Neutrophil (primary cell): ENCODE results near the gene LRRC23.
"Not testable (repeated sequence)": the region's sequence is repeated elsewhere in the genome, so short reads cannot be mapped to it uniquely, and the experiment has no call there.

Source experiments
- H3K27ac ChIP-seq: fragments of 200-600 bp; sonication (generic); 2 replicates; pipeline ENCODE4 v1.5.1; 2016; ENCODE audit warnings: mild to moderate bottlenecking, moderate library complexity
- H3K27me3 ChIP-seq: fragments of 200-600 bp; sonication (generic); 2 replicates; pipeline ENCODE4 v1.6.0; 2016; ENCODE audit warnings: mild to moderate bottlenecking
- H3K36me3 ChIP-seq: fragments of 200-600 bp; sonication (generic); 2 replicates; pipeline ENCODE4 v1.5.1; 2017
- H3K4me1 ChIP-seq, 2 experiments: fragments of 200-600 bp in 1 of 2; sonication (generic) in 1 of 2; 1 replicate in 1 of 2; 2 replicates in 1 of 2; pipeline versions ENCODE4 v1.5.1 to v1.6.1; 2013 to 2016; ENCODE audit warnings: low read depth in 1 of 2, low read length in 1 of 2, mild to moderate bottlenecking in 1 of 2, moderate library complexity in 1 of 2; ENCODE audit not compliant: control insufficient read depth in 1 of 2, insufficient read depth in 1 of 2
- H3K4me3 ChIP-seq, 2 experiments: fragments of 200-600 bp in 1 of 2; sonication (generic) in 1 of 2; 1 replicate in 1 of 2; 2 replicates in 1 of 2; pipeline ENCODE4 v1.5.1; 2013 to 2016; ENCODE audit warnings: low read depth in 1 of 2, low read length in 1 of 2, mild to moderate bottlenecking in 1 of 2, moderate library complexity in 1 of 2
- H3K9me3 ChIP-seq: fragments of 200-600 bp; sonication (generic); 2 replicates; pipeline ENCODE4 v1.5.1; 2016
- CTCF ChIP-seq: fragments of 200-600 bp; sonication (generic); IDR thresholded peaks from 2 replicates; pipeline ENCODE4 v1.5.1; 2016; ENCODE audit warnings: antibody characterized with exemption

Gene LRRC23

GRCh38 chr12:6890789-6891645, 13.6 kb upstream of the LRRC23 start:
- Histone ChIP-seq H3K36me3 (no peaks in the 10 kb centered on the region), H3K27me3 (no peaks in the 10 kb centered on the region), H3K27ac (peak overlapping the region; percentile 85), H3K9me3 (no peaks in the 10 kb centered on the region), H3K4me3 (peak overlapping the region; percentile 59 to 71), H3K4me1 (peaks cover 52 to 55% of the 10 kb centered on the region in 2 experiments)
- TF ChIP-seq CTCF = peak; percentile 97

- H3K4me3 ChIP-seq = peak overlapping the region; percentile 59 to 71
Measured at GRCh38 chr12:6891646-6892001, 13.0 kb upstream of the LRRC23 start.

GRCh38 chr12:6892683-6893082, 11.9 kb upstream of the LRRC23 start:
- not testable (repeated sequence) for H3K27ac ChIP-seq, H3K27me3 ChIP-seq, H3K9me3 ChIP-seq, H3K4me3 ChIP-seq, H3K36me3 ChIP-seq
- H3K4me1 ChIP-seq = peaks cover 42 to 43% of the 10 kb centered on the region in 2 experiments

More at GRCh38 chr12:6891646-6892001, 13.0 kb upstream of the LRRC23 start:
- peaks cover 48 to 53% of the 10 kb centered on the region in 2 experiments for H3K4me1 ChIP-seq
- TF ChIP-seq CTCF = no peak
- no peaks in the 10 kb centered on the region for H3K27me3 ChIP-seq
- no peaks in the 10 kb centered on the region for H3K36me3 ChIP-seq
- H3K27ac ChIP-seq = peak overlapping the region; percentile 85
- H3K9me3 ChIP-seq = no peaks in the 10 kb centered on the region

GRCh38 chr12:6894321-6894720, 10.3 kb upstream of the LRRC23 start:
- TF ChIP-seq CTCF = no peak
- no peak overlapping the region for H3K4me3 ChIP-seq
- H3K27ac ChIP-seq = peak overlapping the region; percentile 89
- no peaks in the 10 kb centered on the region for H3K36me3 ChIP-seq
- H3K27me3 ChIP-seq = no peaks in the 10 kb centered on the region
- no peaks in the 10 kb centered on the region for H3K9me3 ChIP-seq
- H3K4me1 ChIP-seq = peaks cover 40 to 46% of the 10 kb centered on the region in 2 experiments

- H3K9me3 ChIP-seq = no peaks in the 10 kb centered on the region
- H3K4me1 ChIP-seq = peaks cover 31 to 38% of the 10 kb centered on the region in 2 experiments
- no peaks in the 10 kb centered on the region for H3K27me3 ChIP-seq
- H3K27ac ChIP-seq = no peak overlapping the region
- H3K4me3 ChIP-seq = no peak overlapping the region
- TF ChIP-seq CTCF = no peak
- no peaks in the 10 kb centered on the region for H3K36me3 ChIP-seq
Measured at GRCh38 chr12:6896846-6897435, 7.7 kb upstream of the LRRC23 start.

GRCh38 chr12:6899427-6899826, 5.2 kb upstream of the LRRC23 start:
- no peaks in the 10 kb centered on the region for H3K36me3 ChIP-seq
- peaks cover 31 to 36% of the 10 kb centered on the region in 2 experiments for H3K4me1 ChIP-seq
- no peaks in the 10 kb centered on the region for H3K27me3 ChIP-seq
- H3K4me3 ChIP-seq = no peak overlapping the region
- no peak for TF ChIP-seq CTCF
- H3K27ac ChIP-seq = peak overlapping the region; percentile 60
- no peaks in the 10 kb centered on the region for H3K9me3 ChIP-seq
